Lung (tissue), 12 donors: ENCODE measurements around the gene KHDRBS2. TPM values are rescaled to one million over a fixed set of nuclear protein-coding genes. Genes with fewer than 3 reads are reported as not detected.

ENCODE experiments used
- ATAC-seq: fragments of 200-7000 bp; cut with Tn5 transposase; one replicate; pipeline ENCODE4 v1.9.1; 2020; ENCODE audit warnings: moderate number of reproducible peaks; ENCODE audit not compliant: insufficient read depth, low FRiP score
- DNase-seq, 3 donors: peaks; one replicate each; pipeline ENCODE4 v3.0.0-alpha.2; 2013 to 2017
- H3K27ac ChIP-seq, 2 donors: one replicate each; pipeline ENCODE4 v1.5.1; 2013; ENCODE audit warnings: mild to moderate bottlenecking in 2 of 2, moderate library complexity in 2 of 2, control low read depth in 1 of 2, inconsistent platforms in 1 of 2, low read depth in 1 of 2, low read length in 1 of 2
- H3K27me3 ChIP-seq, 3 donors: one replicate each; pipeline ENCODE4 v1.5.1; 2013; ENCODE audit warnings: low read length in 2 of 3; ENCODE audit not compliant: control insufficient read depth in 3 of 3, insufficient read depth in 3 of 3
- H3K36me3 ChIP-seq, 4 donors: one replicate each; pipeline ENCODE4 v1.5.1; 2013; ENCODE audit warnings: low read length in 4 of 4, mild to moderate bottlenecking in 1 of 4, moderate library complexity in 1 of 4; ENCODE audit not compliant: control insufficient read depth in 4 of 4, insufficient read depth in 4 of 4
- H3K4me1 ChIP-seq, 5 donors: one replicate each; pipeline ENCODE4 v1.5.1; 2013; ENCODE audit warnings: low read length in 5 of 5, mild to moderate bottlenecking in 2 of 5, moderate library complexity in 1 of 5; ENCODE audit not compliant: control insufficient read depth in 5 of 5, insufficient read depth in 5 of 5
- H3K4me3 ChIP-seq: one replicate; pipeline ENCODE4 v1.5.1; 2013; ENCODE audit warnings: mild to moderate bottlenecking, control low read depth, moderate library complexity
- H3K9ac ChIP-seq, 2 donors: one replicate each; pipeline ENCODE4 v1.5.1; 2013; ENCODE audit warnings: low read length in 2 of 2, control low read depth in 1 of 2; ENCODE audit not compliant: insufficient read depth in 1 of 2
- H3K9me3 ChIP-seq, 4 donors: one replicate each; pipeline ENCODE4 v1.5.1; 2013; ENCODE audit warnings: low read length in 3 of 4, mild to moderate bottlenecking in 1 of 4, moderate library complexity in 1 of 4; ENCODE audit not compliant: control insufficient read depth in 4 of 4, insufficient read depth in 3 of 4
- CTCF ChIP-seq: IDR thresholded peaks from 2 replicates; pipeline ENCODE4 v1.5.1; 2012; ENCODE audit warnings: mild to moderate bottlenecking; ENCODE audit errors: control extremely low read depth, extremely low read depth
- WGBS, 2 donors: extraction: QIAGEN DNeasy Blood & Tissue Kit; methylation state at CpG; one replicate each; pipeline ENCODE4 v1.1.7; 2013; 5-methylcytosine and 5-hydroxymethylcytosine counted together
- polyA plus RNA-seq, 2 donors: library from polyadenylated mRNA; stranded (reverse); fragments of 200-250 nt; gene quantifications; one replicate each; pipeline ENCODE4 v1.2.1, GENCODE V29; 2013
- total RNA-seq, 2 donors: library from RNA; depleted of rRNA in 1 of 2; stranded (reverse); fragments of >200 nt in 1 of 2; gene quantifications; one replicate each; pipeline ENCODE4 v1.2.1, GENCODE V29; 2014 to 2021
- donor health status: control.
- donor health status: control.
- donor health status: Bipolar disorder and iron deficiency.
- donor health status: healthy.
- donor health status: DM: yes; HTN: yes; CAD: no.

The KHDRBS2 gene
- total and polyA plus RNA-seq, 4 donors: 0.68 to 43.9 (median 3.8) TPM

DNA sequence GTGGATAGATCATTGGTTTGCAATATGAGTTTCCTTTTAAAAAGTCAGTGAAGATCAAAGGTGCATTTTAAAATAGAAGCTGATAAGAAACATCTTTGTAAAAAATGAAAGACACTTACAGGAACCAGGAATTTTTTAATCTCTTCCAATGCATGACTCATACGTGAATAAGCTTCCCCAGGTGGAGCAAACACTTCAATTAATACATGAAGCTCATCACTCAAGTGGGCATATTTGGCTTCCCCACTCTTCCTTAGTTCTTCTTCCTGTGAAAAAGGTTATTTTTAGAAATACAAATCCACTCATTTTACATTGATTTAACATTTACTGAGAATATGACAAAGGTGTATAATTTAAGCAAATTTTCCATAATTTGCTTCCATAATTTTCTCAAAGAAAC, 308.1 kb downstream of the KHDRBS2 start:
- DNase-seq: no peak
- H3K9me3 ChIP-seq: no peaks in the 10 kb centered on the region
- H3K27ac ChIP-seq: no peak overlapping the region
- H3K4me3 ChIP-seq: no peak overlapping the region
- no peak for TF ChIP-seq CTCF
- ATAC-seq: no peak
- no peak overlapping the region for H3K9ac ChIP-seq
- H3K36me3 ChIP-seq: no peaks in the 10 kb centered on the region
- H3K4me1 ChIP-seq: no peaks in the 10 kb centered on the region
- 52 to 69% methylated on average over 1 of the region's 1 CpG for WGBS, 2 donors
- H3K27me3 ChIP-seq: no peaks in the 10 kb centered on the region

DNA sequence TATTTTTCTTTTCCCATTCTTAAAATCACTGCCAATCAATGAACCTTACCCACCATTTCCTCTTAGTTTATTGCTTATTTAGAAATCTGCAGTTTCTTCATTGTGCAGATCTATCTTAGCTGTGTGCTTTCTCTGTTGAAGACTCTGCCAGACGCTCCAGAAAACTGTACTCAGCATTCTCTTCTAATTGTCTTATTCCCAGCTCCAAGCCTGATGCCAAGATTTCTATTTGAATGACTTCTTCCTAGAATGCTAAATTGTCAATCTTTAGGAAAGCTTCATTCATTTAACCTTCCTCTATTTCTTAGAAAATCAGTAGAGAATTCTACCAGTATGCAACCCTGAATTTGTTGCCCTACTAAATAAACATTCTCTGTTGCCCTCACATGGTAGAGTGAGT, 308.9 kb downstream of the KHDRBS2 start:
- WGBS, 2 donors: 70 to 74% methylated on average over 1 of the region's 1 CpG
- no peaks in the 10 kb centered on the region for H3K9me3 ChIP-seq
- ATAC-seq (no peak), DNase-seq (peak in 1 of 3 donors; percentile 6)
- no peaks in the 10 kb centered on the region for H3K27me3 ChIP-seq
- no peak overlapping the region for H3K27ac ChIP-seq
- no peak overlapping the region for H3K9ac ChIP-seq
- no peak overlapping the region for H3K4me3 ChIP-seq
- H3K36me3 ChIP-seq: no peaks in the 10 kb centered on the region
- no peaks in the 10 kb centered on the region for H3K4me1 ChIP-seq
- no peak for TF ChIP-seq CTCF

DNA sequence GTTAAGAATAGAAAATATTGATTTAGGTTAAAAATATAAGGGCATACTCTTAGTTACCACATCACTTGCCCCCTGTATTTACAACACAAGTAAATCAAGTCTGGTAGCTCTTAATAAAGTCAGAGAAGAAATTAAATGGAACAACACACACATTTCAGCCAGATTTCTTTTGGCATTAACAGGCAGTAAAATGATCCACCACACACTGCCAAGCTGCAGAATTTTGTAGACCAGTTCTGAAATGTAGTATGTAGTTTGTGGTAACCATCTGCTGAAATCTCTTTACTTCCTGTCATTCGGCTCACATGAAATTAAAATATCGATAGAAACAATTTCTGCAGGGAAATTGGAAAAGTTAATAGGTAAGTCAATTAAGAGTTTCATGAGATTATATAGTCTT, 326.8 kb downstream of the KHDRBS2 start:
- peaks cover 0 to 3% (median 0%) of the 10 kb centered on the region in 4 donors for H3K9me3 ChIP-seq
- WGBS, 2 donors: 91 to 96% methylated on average over 2 of the region's 2 CpGs
- H3K4me3 ChIP-seq: no peak overlapping the region
- no peak overlapping the region for H3K27ac ChIP-seq
- no peak overlapping the region for H3K9ac ChIP-seq
- no peak for DNase-seq
- no peak for ATAC-seq
- no peak for TF ChIP-seq CTCF
- no peaks in the 10 kb centered on the region for H3K27me3 ChIP-seq
- H3K4me1 ChIP-seq: no peaks in the 10 kb centered on the region
- no peaks in the 10 kb centered on the region for H3K36me3 ChIP-seq

- Histone ChIP-seq H3K27ac (no peak overlapping the region), H3K36me3 (no peaks in the 10 kb centered on the region), H3K4me3 (no peak overlapping the region), H3K27me3 (no peaks in the 10 kb centered on the region), H3K9ac (no peak overlapping the region), H3K9me3 (peaks cover 0 to 3% (median 0%) of the 10 kb centered on the region in 4 donors), H3K4me1 (no peaks in the 10 kb centered on the region)
- no peak for DNase-seq
- TF ChIP-seq CTCF: no peak
- ATAC-seq: no peak
Observed at GRCh38 chr6:61953851-61954250, 332.2 kb downstream of the KHDRBS2 start.
